Panc1 (cell line): ENCODE measurements around the gene CMTM6. TPM values are rescaled to one million over a fixed set of nuclear protein-coding genes. Genes with fewer than 3 reads are reported as not detected.

ENCODE experiments used
- ATAC-seq: fragments of 200-7000 bp; cut with Tn5 transposase; 2 replicates; pipeline ENCODE4 v1.9.1; 2020; ENCODE audit warnings: mild to moderate bottlenecking, moderate library complexity
- Bru-seq: library from RNA; stranded (reverse); fragments of 400-500 nt; gene quantifications from one replicate; lab custom pipeline; 2021; lab: Mats Ljungman, UMichigan
- BruChase-seq, 2 experiments: library from RNA; stranded (reverse); fragments of 400-500 nt; gene quantifications; one replicate each; lab custom pipeline; 2021; lab: Mats Ljungman, UMichigan
- BruUV-seq: library from RNA; stranded (reverse); fragments of 400-500 nt; replicated peaks from 2 replicates; lab custom pipeline; 2021; lab: Mats Ljungman, UMichigan
- CTCF ChIA-PET: fragments of 300-600 bp; sonication (Branson Sonifier 250); formaldehyde crosslinking; loops from one replicate; lab custom pipeline; 2022; ENCODE audit warnings: antibody characterized with exemption; lab: Charles Lee
- POLR2A ChIA-PET: fragments of 300-600 bp; sonication (Branson Sonifier 250); formaldehyde crosslinking; loops from one replicate; lab custom pipeline; 2022; ENCODE audit warnings: antibody characterized with exemption; lab: Charles Lee
- DNase-seq: peaks from one replicate; pipeline ENCODE4 v3.0.0-alpha.2; 2010; ENCODE audit warnings: low read depth, low spot score
- H3K27ac ChIP-seq: 2 replicates; pipeline ENCODE4 v1.5.1; 2011; ENCODE audit warnings: mild to moderate bottlenecking, low read length, inconsistent platforms
- H3K27me3 ChIP-seq: fragments of 200-500 bp; sonication (Bioruptor generic); 2 replicates; pipeline ENCODE4 v1.6.0; 2014; ENCODE audit warnings: low read length, inconsistent platforms; ENCODE audit not compliant: control insufficient read depth, insufficient read depth
- H3K36me3 ChIP-seq: fragments of 200-500 bp; sonication (Bioruptor generic); 2 replicates; pipeline ENCODE4 v1.5.1; 2014; ENCODE audit warnings: inconsistent platforms, mild to moderate bottlenecking, low read length, moderate library complexity; ENCODE audit not compliant: control insufficient read depth, insufficient read depth
- H3K4me1 ChIP-seq: 2 replicates; pipeline ENCODE4 v1.5.1; 2011; ENCODE audit warnings: inconsistent platforms, mild to moderate bottlenecking, low read length, moderate library complexity; ENCODE audit not compliant: control insufficient read depth, insufficient read depth
- H3K4me3 ChIP-seq, 2 experiments: 2 replicates each; pipeline ENCODE4 v1.5.1; 2011 to 2012; ENCODE audit warnings: low read depth in 2 of 2, low read length in 2 of 2, mild to moderate bottlenecking in 2 of 2, inconsistent platforms in 1 of 2, moderate library complexity in 1 of 2
- H3K9me3 ChIP-seq: fragments of 200-500 bp; sonication (Bioruptor generic); 2 replicates; pipeline ENCODE4 v1.5.1; 2014; ENCODE audit warnings: low read depth, mild to moderate bottlenecking, inconsistent platforms, low read length, moderate library complexity; ENCODE audit not compliant: control insufficient read depth, insufficient read depth
- POLR2AphosphoS5 ChIP-seq: IDR thresholded peaks from 2 replicates; pipeline ENCODE4 v1.6.1; 2012; ENCODE audit warnings: mild to moderate bottlenecking, low read depth, low read length, moderate library complexity
- SIN3A ChIP-seq: IDR thresholded peaks from 2 replicates; pipeline ENCODE4 v1.6.1; 2012; ENCODE audit warnings: low read depth, mild to moderate bottlenecking, low read length, moderate library complexity, borderline replicate concordance; ENCODE audit not compliant: insufficient read depth
- TCF7L2 ChIP-seq: IDR thresholded peaks from 2 replicates; pipeline ENCODE4 v1.6.1; 2011; ENCODE audit warnings: mild to moderate bottlenecking, low read depth, low read length, inconsistent platforms
- in situ Hi-C: cut with HindIII; loops from 2 replicates; pipeline ENCODE4 v1.10.0; 2016; ENCODE audit warnings: low sequenced_read_pairs, low pct_unique_long_range_greater_than_20kb
- intact Hi-C: fragments of 100-400 bp; cut with micrococcal nuclease; formaldehyde crosslinking; loops from one replicate; pipeline ENCODE4 v1.10.0; 2022; ENCODE audit not compliant: unreplicated experiment
- long read RNA-seq: library from polyadenylated mRNA; unstranded; transcript quantifications from one replicate; pipeline ENCODE4 v2.0.0, GENCODE V29; 2021; ENCODE audit not compliant: unreplicated experiment
- polyA plus RNA-seq: library from polyadenylated mRNA; unstranded; fragments of >200 nt; gene quantifications from one replicate; pipeline ENCODE4 v1.2.1, GENCODE V29; 2012; ENCODE audit warnings: missing spikeins; ENCODE audit not compliant: insufficient read length
- total RNA-seq: library from RNA; stranded (reverse); gene quantifications from one replicate; pipeline ENCODE4 v1.2.1, GENCODE V29; 2021; ENCODE audit not compliant: unreplicated experiment
- TF ChIP-seq, protein P1 (sequence below): fragments of 450-650 bp; IDR thresholded peaks from 2 replicates; pipeline ENCODE4 v1.5.1; 2017; ENCODE audit warnings: mild to moderate bottlenecking
- TF ChIP-seq, protein P2 (sequence below), 2 experiments: IDR thresholded peaks; 2 replicates each; pipeline ENCODE4 v1.6.1; 2011 to 2012; ENCODE audit warnings: low read depth in 2 of 2, control low read depth in 1 of 2, low read length in 1 of 2, mild to moderate bottlenecking in 1 of 2, moderate library complexity in 1 of 2; ENCODE audit not compliant: insufficient read depth in 1 of 2

Gene CMTM6, protein sequence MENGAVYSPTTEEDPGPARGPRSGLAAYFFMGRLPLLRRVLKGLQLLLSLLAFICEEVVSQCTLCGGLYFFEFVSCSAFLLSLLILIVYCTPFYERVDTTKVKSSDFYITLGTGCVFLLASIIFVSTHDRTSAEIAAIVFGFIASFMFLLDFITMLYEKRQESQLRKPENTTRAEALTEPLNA
- total RNA-seq = 56.4 TPM
- polyA plus RNA-seq = 28.6 TPM
- Bru-seq, nascent RNA = percentile 80 among the genes with signal in this experiment
- percentile 90 among the genes with signal in this experiment for BruChase-seq, experiment 1, labeled RNA remaining after a 2-hour chase
- BruChase-seq, experiment 2, labeled RNA remaining after a 6-hour chase = percentile 96 among the genes with signal in this experiment
- long read RNA-seq, transcript CMTM6-201 (4 exons, 3,863 nt) = major isoform, 200 of 225 reads
- long read RNA-seq, partial matches to known transcripts = 0 of 225 reads
- long read RNA-seq, other reads (novel, unspliced or antisense) = 24 of 225 reads

DNA sequence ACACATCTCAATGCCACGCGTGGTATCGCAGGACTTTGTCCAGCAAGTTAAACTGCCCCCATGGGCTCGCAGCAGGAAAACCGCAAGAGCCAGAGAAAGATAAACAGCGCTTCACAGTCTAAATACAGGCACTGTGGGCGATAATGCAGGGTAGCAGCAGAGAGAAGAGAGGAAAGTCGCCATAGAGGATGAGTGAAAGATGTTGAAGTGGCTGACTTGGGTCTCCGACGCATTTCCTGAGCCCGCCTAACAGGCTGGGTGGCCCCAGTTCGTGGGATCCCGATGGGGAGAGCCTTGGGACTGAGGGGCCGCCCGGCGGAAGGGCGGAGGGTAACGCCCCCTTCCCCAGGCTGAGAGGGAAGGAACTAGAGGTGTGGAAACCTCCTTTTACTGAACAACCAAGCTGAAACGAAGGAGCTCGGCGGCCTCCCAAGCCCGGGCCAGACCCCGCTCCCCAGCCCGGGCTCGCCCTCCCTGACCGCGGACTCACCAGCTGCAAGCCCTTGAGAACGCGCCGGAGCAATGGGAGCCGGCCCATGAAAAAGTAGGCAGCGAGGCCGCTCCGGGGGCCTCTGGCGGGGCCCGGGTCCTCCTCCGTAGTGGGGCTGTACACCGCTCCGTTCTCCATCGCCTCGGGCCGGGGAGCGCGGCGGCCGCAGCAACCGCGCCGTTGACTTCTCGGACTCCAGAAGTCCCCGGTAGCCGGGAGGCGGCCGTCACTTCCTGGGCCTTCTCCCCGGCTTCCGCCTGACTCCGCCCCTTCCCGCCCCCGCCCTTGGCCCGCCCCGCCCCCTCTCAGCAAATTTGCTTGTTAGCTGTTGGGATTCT is at the start of gene CMTM6:
Gene CMTM6, minus strand, starts transcription at position 735 of the 828 bp plus-strand sequence. Its CDS starts 107 bp downstream, at position 628.
- in situ Hi-C loops = no loop called here
- intact Hi-C loops = no loop called here
- POLR2A ChIA-PET = no interaction called here
- peak; percentile 92 for ATAC-seq
- H3K36me3 ChIP-seq = no peaks in the 10 kb centered on the region
- CTCF ChIA-PET = interaction anchor here (0.5 kb wide), 1 partner anchor 30 kb away, joined by 3 read pairs; no protein-coding TSS in a partner anchor
- H3K4me3 ChIP-seq = peak within 1 kb of the TSS; percentile 71 to 84
- no peaks in the 10 kb centered on the region for H3K9me3 ChIP-seq
- no peaks in the 10 kb centered on the region for H3K27me3 ChIP-seq
- peak; percentile 60 for TF ChIP-seq POLR2AphosphoS5
- TF ChIP-seq, protein P1, sequence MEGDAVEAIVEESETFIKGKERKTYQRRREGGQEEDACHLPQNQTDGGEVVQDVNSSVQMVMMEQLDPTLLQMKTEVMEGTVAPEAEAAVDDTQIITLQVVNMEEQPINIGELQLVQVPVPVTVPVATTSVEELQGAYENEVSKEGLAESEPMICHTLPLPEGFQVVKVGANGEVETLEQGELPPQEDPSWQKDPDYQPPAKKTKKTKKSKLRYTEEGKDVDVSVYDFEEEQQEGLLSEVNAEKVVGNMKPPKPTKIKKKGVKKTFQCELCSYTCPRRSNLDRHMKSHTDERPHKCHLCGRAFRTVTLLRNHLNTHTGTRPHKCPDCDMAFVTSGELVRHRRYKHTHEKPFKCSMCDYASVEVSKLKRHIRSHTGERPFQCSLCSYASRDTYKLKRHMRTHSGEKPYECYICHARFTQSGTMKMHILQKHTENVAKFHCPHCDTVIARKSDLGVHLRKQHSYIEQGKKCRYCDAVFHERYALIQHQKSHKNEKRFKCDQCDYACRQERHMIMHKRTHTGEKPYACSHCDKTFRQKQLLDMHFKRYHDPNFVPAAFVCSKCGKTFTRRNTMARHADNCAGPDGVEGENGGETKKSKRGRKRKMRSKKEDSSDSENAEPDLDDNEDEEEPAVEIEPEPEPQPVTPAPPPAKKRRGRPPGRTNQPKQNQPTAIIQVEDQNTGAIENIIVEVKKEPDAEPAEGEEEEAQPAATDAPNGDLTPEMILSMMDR = no peak
- TF ChIP-seq, protein P2, sequence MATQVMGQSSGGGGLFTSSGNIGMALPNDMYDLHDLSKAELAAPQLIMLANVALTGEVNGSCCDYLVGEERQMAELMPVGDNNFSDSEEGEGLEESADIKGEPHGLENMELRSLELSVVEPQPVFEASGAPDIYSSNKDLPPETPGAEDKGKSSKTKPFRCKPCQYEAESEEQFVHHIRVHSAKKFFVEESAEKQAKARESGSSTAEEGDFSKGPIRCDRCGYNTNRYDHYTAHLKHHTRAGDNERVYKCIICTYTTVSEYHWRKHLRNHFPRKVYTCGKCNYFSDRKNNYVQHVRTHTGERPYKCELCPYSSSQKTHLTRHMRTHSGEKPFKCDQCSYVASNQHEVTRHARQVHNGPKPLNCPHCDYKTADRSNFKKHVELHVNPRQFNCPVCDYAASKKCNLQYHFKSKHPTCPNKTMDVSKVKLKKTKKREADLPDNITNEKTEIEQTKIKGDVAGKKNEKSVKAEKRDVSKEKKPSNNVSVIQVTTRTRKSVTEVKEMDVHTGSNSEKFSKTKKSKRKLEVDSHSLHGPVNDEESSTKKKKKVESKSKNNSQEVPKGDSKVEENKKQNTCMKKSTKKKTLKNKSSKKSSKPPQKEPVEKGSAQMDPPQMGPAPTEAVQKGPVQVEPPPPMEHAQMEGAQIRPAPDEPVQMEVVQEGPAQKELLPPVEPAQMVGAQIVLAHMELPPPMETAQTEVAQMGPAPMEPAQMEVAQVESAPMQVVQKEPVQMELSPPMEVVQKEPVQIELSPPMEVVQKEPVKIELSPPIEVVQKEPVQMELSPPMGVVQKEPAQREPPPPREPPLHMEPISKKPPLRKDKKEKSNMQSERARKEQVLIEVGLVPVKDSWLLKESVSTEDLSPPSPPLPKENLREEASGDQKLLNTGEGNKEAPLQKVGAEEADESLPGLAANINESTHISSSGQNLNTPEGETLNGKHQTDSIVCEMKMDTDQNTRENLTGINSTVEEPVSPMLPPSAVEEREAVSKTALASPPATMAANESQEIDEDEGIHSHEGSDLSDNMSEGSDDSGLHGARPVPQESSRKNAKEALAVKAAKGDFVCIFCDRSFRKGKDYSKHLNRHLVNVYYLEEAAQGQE (IDR thresholded peaks at IDR 0.05; ENCODE audit: insufficient read depth in 1 of 2, low read depth in 2 of 2, low read length in 1 of 2) = no peak
- peaks cover 14% of the 10 kb centered on the region; the same call in 1 of the 2 replicates for H3K4me1 ChIP-seq
- peak within 1 kb of the TSS; percentile 87 for H3K27ac ChIP-seq
- no TSS peak for BruUV-seq
- no peak for DNase-seq

DNA sequence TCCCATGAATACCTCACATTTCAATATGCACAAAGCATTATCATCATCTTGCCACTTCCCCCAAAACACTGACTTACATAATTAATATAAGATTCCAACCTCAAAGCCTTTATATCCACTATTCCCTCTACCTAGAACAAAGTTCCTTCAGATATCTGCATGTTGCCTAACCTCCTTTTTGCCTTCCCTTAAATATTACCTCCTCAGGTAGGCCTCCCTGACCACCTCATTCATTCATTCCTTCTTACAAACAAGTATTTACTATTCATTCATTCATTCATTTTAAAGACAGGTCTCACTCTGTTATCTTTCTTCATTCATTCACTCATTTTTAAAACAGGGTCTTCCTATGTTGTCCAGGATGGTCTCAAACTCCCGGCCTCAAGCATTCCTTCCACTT is 49.4 kb upstream of the CMTM6 start:
- H3K36me3 ChIP-seq = no peaks in the 10 kb centered on the region
- TF ChIP-seq, protein P2 (IDR thresholded peaks at IDR 0.05; ENCODE audit: insufficient read depth in 1 of 2, low read depth in 2 of 2, low read length in 1 of 2) = no peak
- TF ChIP-seq POLR2AphosphoS5 (no peak), SIN3A (no peak), TCF7L2 (no peak)
- TF ChIP-seq, protein P1 = no peak
- ATAC-seq (no peak), DNase-seq (no peak)
- in situ Hi-C loops = no loop called here
- no peak overlapping the region for H3K27ac ChIP-seq
- H3K9me3 ChIP-seq = no peaks in the 10 kb centered on the region
- H3K4me3 ChIP-seq = no peak overlapping the region
- ChIA-PET CTCF (no interaction called here), POLR2A (no interaction called here)
- intact Hi-C loops = no loop called here
- H3K4me1 ChIP-seq = no peaks in the 10 kb centered on the region
- H3K27me3 ChIP-seq = no peaks in the 10 kb centered on the region
- no TSS peak for BruUV-seq
